HEK293 (cell line): ENCODE results near the gene HOTAIR.
A peak's percentile ranks its signal among the peaks of the same experiment; 100 is the strongest.

ENCODE experiments used
- GFI1B ChIP-seq: fragments of 450-650 bp; formaldehyde crosslinking; IDR thresholded peaks from 2 replicates; pipeline ENCODE4 v1.5.1; 2016; ENCODE audit warnings: missing biosample characterization, missing genetic modification characterization
- HOXD13 ChIP-seq: sonication (generic); formaldehyde crosslinking; IDR thresholded peaks from 2 replicates; pipeline ENCODE4 v1.8.0; 2022; ENCODE audit warnings: missing genetic modification reagents, borderline replicate concordance
- IKZF3 ChIP-seq: fragments of 450-650 bp; IDR thresholded peaks from 2 replicates; pipeline ENCODE4 v1.5.0; 2018; ENCODE audit warnings: missing biosample characterization, mild to moderate bottlenecking, missing genetic modification characterization, moderate library complexity
- KLF1 ChIP-seq: fragments of 450-650 bp; formaldehyde crosslinking; IDR thresholded peaks from 2 replicates; pipeline ENCODE4 v1.5.1; 2016; ENCODE audit warnings: missing biosample characterization, missing genetic modification characterization
- PRDM1 ChIP-seq: fragments of 450-650 bp; formaldehyde crosslinking; IDR thresholded peaks from 2 replicates; pipeline ENCODE4; 2016; ENCODE audit warnings: missing biosample characterization, missing genetic modification characterization
- WT1 ChIP-seq: fragments of 450-650 bp; formaldehyde crosslinking; IDR thresholded peaks from 2 replicates; pipeline ENCODE4 v1.5.1; 2016; ENCODE audit warnings: missing biosample characterization, missing genetic modification characterization
- ZBTB21 ChIP-seq: fragments of 450-650 bp; formaldehyde crosslinking; IDR thresholded peaks from 2 replicates; pipeline ENCODE4 v1.5.1; 2017; ENCODE audit warnings: missing biosample characterization, missing genetic modification characterization
- ZFHX2 ChIP-seq: fragments of 450-650 bp; formaldehyde crosslinking; conservative IDR thresholded peaks from 2 replicates; pipeline ENCODE4 v1.5.1; 2016; ENCODE audit warnings: missing biosample characterization, missing genetic modification characterization
- ZFP37 ChIP-seq: fragments of 450-650 bp; formaldehyde crosslinking; IDR thresholded peaks from 2 replicates; pipeline ENCODE4 v1.5.1; 2016; ENCODE audit warnings: missing biosample characterization, missing genetic modification characterization
- ZNF112 ChIP-seq: fragments of 450-650 bp; formaldehyde crosslinking; IDR thresholded peaks from 2 replicates; pipeline ENCODE4 v1.5.0; 2017; ENCODE audit warnings: missing biosample characterization, missing genetic modification characterization
- ZNF133 ChIP-seq: fragments of 450-650 bp; formaldehyde crosslinking; IDR thresholded peaks from 2 replicates; pipeline ENCODE4 v1.5.1; 2016; ENCODE audit warnings: missing biosample characterization, missing genetic modification characterization
- ZNF140 ChIP-seq: fragments of 450-650 bp; formaldehyde crosslinking; IDR thresholded peaks from 2 replicates; pipeline ENCODE4 v1.5.1; 2016; ENCODE audit warnings: missing biosample characterization, missing genetic modification characterization
- ZNF202 ChIP-seq: fragments of 450-650 bp; formaldehyde crosslinking; IDR thresholded peaks from 2 replicates; pipeline ENCODE4 v1.5.1; 2016; ENCODE audit warnings: missing biosample characterization, missing genetic modification characterization, borderline replicate concordance
- ZNF335 ChIP-seq: fragments of 450-650 bp; formaldehyde crosslinking; conservative IDR thresholded peaks from 2 replicates; pipeline ENCODE4 v1.5.1; 2016; ENCODE audit warnings: missing biosample characterization, missing genetic modification characterization
- ZNF350 ChIP-seq: fragments of 450-650 bp; formaldehyde crosslinking; IDR thresholded peaks from 2 replicates; pipeline ENCODE4 v1.5.0; 2017; ENCODE audit warnings: missing biosample characterization, mild to moderate bottlenecking, missing genetic modification characterization
- ZNF404 ChIP-seq: fragments of 450-650 bp; formaldehyde crosslinking; IDR thresholded peaks from 2 replicates; pipeline ENCODE4 v1.5.1; 2017; ENCODE audit warnings: missing biosample characterization, missing genetic modification characterization
- ZNF501 ChIP-seq: fragments of 450-650 bp; formaldehyde crosslinking; IDR thresholded peaks from 2 replicates; pipeline ENCODE4 v1.5.1; 2016; ENCODE audit warnings: missing biosample characterization, missing genetic modification characterization
- ZNF596 ChIP-seq: fragments of 450-650 bp; IDR thresholded peaks from 2 replicates; pipeline ENCODE4 v1.5.0; 2018; ENCODE audit warnings: missing biosample characterization, mild to moderate bottlenecking, missing genetic modification characterization, moderate library complexity
- ZNF600 ChIP-seq: fragments of 450-650 bp; formaldehyde crosslinking; IDR thresholded peaks from 2 replicates; pipeline ENCODE4 v1.5.1; 2016; ENCODE audit warnings: missing biosample characterization, missing genetic modification characterization
- ZNF658 ChIP-seq: fragments of 450-650 bp; formaldehyde crosslinking; IDR thresholded peaks from 2 replicates; pipeline ENCODE4; 2016; ENCODE audit warnings: missing biosample characterization, missing genetic modification characterization
- ZNF701 ChIP-seq: fragments of 450-650 bp; formaldehyde crosslinking; IDR thresholded peaks from 2 replicates; pipeline ENCODE4 v1.5.1; 2016; ENCODE audit warnings: missing biosample characterization, missing genetic modification characterization
- ZNF785 ChIP-seq: fragments of 450-650 bp; formaldehyde crosslinking; IDR thresholded peaks from 2 replicates; pipeline ENCODE4 v1.5.1; 2016; ENCODE audit warnings: missing biosample characterization, missing genetic modification characterization
- ZSCAN23 ChIP-seq: fragments of 450-650 bp; formaldehyde crosslinking; IDR thresholded peaks from 2 replicates; pipeline ENCODE4 v1.5.1; 2016; ENCODE audit warnings: missing biosample characterization, missing genetic modification characterization
- ZSCAN30 ChIP-seq: fragments of 450-650 bp; IDR thresholded peaks from 2 replicates; pipeline ENCODE4 v1.5.1; 2018; ENCODE audit warnings: missing biosample characterization, mild to moderate bottlenecking, missing genetic modification characterization, moderate library complexity
- ZXDB ChIP-seq: fragments of 450-650 bp; formaldehyde crosslinking; IDR thresholded peaks from 2 replicates; pipeline ENCODE4 v1.5.1; 2016; ENCODE audit warnings: missing biosample characterization, missing genetic modification characterization
- TF ChIP-seq, protein P1 (sequence below): fragments of 450-650 bp; formaldehyde crosslinking; IDR thresholded peaks from 2 replicates; pipeline ENCODE4 v1.5.1; 2016; ENCODE audit warnings: missing biosample characterization, missing genetic modification characterization, low read depth
- TF ChIP-seq, protein P2 (sequence below): fragments of 450-650 bp; formaldehyde crosslinking; IDR thresholded peaks from 2 replicates; pipeline ENCODE4 v1.5.1; 2016; ENCODE audit warnings: missing biosample characterization, missing genetic modification characterization
- TF ChIP-seq, protein P3 (sequence below): fragments of 450-650 bp; formaldehyde crosslinking; IDR thresholded peaks from 2 replicates; pipeline ENCODE4 v1.5.1; 2016; ENCODE audit warnings: missing biosample characterization, missing genetic modification characterization
- TF ChIP-seq, protein P4 (sequence below): sonication (generic); formaldehyde crosslinking; IDR thresholded peaks from 2 replicates; pipeline ENCODE4 v1.8.1; 2022; ENCODE audit warnings: mild to moderate bottlenecking, moderate library complexity, missing genetic modification reagents
- TF ChIP-seq, protein P5 (sequence below): fragments of 450-650 bp; formaldehyde crosslinking; IDR thresholded peaks from 2 replicates; pipeline ENCODE4 v1.5.1; 2016; ENCODE audit warnings: missing biosample characterization, missing genetic modification characterization
- TF ChIP-seq, protein P6 (sequence below): fragments of 450-650 bp; formaldehyde crosslinking; IDR thresholded peaks from 2 replicates; pipeline ENCODE4 v1.5.1; 2016; ENCODE audit warnings: missing biosample characterization, missing genetic modification characterization
- TF ChIP-seq, protein P7 (sequence below): fragments of 450-650 bp; formaldehyde crosslinking; IDR thresholded peaks from 2 replicates; pipeline ENCODE4 v1.5.1; 2017; ENCODE audit warnings: missing biosample characterization, missing genetic modification characterization

Gene HOTAIR

DNA sequence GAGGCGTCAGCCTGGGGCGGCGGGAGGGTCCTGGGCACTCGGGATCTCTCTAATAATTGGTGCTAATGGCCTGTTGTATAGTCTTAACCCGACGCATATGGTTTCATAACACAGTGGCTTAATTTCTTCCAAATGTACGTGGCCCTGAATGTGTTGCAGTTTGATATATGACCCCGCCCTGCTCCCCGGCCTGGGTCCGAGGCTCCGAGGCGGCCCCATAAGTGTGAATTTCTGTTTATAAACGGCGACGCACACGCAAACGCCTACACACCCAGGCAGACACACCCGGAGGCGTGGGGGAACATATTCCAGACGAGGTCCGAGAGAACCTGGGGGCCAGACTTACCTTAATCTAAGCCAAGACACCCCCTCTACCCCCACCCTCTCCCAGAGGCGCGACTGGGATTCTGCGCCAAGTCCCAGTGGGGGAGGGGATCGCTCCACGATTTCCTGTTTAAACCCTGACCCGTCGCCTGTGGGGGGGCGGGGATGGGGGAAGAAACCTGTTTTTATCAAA, 43.8 kb upstream of the HOTAIR start (continued):
- TF ChIP-seq ZNF140 (tag by site-specific recombination) (no peak), KLF1 (tag by site-specific recombination) (peak; percentile 74), ZXDB (tag by site-specific recombination) (no peak), ZBTB21 (tag by site-specific recombination) (no peak; the same call in 1 of the 2 replicates), IKZF3 (tag by site-specific recombination) (peak; percentile 96), ZFHX2 (tag by site-specific recombination) (peak; percentile 93), ZNF112 (tag by site-specific recombination) (no peak), ZNF404 (tag by site-specific recombination) (no peak), ZSCAN23 (tag by site-specific recombination) (no peak), ZSCAN30 (tag by site-specific recombination) (peak; percentile 48; the same call in 1 of the 2 replicates), ZNF701 (tag by site-specific recombination) (no peak), ZNF202 (tag by site-specific recombination) (no peak), WT1 (no peak), ZNF335 (tag by site-specific recombination) (no peak), ZNF785 (tag by site-specific recombination) (no peak), ZNF501 (tag by site-specific recombination) (peak; percentile 14; the same call in 1 of the 2 replicates), PRDM1 (tag by site-specific recombination) (no peak), ZFP37 (tag by site-specific recombination) (0 out of 2 replicates have a peak, but pooled peaks have one; percentile 6), GFI1B (tag by site-specific recombination) (no peak), ZNF133 (tag by site-specific recombination) (no peak), ZNF596 (peak; percentile 37; the same call in 1 of the 2 replicates), ZNF350 (tag by site-specific recombination) (no peak), ZNF600 (tag by site-specific recombination) (no peak; the same call in 1 of the 2 replicates), ZNF658 (no peak), HOXD13 (CRISPR knock-in tag) (no peak)
- TF ChIP-seq, protein P1, sequence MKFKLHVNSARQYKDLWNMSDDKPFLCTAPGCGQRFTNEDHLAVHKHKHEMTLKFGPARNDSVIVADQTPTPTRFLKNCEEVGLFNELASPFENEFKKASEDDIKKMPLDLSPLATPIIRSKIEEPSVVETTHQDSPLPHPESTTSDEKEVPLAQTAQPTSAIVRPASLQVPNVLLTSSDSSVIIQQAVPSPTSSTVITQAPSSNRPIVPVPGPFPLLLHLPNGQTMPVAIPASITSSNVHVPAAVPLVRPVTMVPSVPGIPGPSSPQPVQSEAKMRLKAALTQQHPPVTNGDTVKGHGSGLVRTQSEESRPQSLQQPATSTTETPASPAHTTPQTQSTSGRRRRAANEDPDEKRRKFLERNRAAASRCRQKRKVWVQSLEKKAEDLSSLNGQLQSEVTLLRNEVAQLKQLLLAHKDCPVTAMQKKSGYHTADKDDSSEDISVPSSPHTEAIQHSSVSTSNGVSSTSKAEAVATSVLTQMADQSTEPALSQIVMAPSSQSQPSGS (tag by site-specific recombination) = no peak
- TF ChIP-seq, protein P2, sequence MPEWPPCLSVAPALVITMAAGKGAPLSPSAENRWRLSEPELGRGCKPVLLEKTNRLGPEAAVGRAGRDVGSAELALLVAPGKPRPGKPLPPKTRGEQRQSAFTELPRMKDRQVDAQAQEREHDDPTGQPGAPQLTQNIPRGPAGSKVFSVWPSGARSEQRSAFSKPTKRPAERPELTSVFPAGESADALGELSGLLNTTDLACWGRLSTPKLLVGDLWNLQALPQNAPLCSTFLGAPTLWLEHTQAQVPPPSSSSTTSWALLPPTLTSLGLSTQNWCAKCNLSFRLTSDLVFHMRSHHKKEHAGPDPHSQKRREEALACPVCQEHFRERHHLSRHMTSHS = no peak
- TF ChIP-seq, protein P3, sequence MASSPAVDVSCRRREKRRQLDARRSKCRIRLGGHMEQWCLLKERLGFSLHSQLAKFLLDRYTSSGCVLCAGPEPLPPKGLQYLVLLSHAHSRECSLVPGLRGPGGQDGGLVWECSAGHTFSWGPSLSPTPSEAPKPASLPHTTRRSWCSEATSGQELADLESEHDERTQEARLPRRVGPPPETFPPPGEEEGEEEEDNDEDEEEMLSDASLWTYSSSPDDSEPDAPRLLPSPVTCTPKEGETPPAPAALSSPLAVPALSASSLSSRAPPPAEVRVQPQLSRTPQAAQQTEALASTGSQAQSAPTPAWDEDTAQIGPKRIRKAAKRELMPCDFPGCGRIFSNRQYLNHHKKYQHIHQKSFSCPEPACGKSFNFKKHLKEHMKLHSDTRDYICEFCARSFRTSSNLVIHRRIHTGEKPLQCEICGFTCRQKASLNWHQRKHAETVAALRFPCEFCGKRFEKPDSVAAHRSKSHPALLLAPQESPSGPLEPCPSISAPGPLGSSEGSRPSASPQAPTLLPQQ = peak; percentile 88
- TF ChIP-seq, protein P4, sequence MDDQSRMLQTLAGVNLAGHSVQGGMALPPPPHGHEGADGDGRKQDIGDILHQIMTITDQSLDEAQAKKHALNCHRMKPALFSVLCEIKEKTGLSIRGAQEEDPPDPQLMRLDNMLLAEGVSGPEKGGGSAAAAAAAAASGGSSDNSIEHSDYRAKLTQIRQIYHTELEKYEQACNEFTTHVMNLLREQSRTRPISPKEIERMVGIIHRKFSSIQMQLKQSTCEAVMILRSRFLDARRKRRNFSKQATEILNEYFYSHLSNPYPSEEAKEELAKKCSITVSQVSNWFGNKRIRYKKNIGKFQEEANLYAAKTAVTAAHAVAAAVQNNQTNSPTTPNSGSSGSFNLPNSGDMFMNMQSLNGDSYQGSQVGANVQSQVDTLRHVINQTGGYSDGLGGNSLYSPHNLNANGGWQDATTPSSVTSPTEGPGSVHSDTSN (CRISPR knock-in tag) = no peak
- TF ChIP-seq, protein P5, sequence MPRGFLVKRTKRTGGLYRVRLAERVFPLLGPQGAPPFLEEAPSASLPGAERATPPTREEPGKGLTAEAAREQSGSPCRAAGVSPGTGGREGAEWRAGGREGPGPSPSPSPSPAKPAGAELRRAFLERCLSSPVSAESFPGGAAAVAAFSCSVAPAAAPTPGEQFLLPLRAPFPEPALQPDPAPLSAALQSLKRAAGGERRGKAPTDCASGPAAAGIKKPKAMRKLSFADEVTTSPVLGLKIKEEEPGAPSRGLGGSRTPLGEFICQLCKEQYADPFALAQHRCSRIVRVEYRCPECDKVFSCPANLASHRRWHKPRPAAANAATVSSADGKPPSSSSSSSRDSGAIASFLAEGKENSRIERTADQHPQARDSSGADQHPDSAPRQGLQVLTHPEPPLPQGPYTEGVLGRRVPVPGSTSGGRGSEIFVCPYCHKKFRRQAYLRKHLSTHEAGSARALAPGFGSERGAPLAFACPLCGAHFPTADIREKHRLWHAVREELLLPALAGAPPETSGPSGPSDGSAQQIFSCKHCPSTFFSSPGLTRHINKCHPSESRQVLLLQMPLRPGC (tag by site-specific recombination) = no peak
- TF ChIP-seq, protein P6, sequence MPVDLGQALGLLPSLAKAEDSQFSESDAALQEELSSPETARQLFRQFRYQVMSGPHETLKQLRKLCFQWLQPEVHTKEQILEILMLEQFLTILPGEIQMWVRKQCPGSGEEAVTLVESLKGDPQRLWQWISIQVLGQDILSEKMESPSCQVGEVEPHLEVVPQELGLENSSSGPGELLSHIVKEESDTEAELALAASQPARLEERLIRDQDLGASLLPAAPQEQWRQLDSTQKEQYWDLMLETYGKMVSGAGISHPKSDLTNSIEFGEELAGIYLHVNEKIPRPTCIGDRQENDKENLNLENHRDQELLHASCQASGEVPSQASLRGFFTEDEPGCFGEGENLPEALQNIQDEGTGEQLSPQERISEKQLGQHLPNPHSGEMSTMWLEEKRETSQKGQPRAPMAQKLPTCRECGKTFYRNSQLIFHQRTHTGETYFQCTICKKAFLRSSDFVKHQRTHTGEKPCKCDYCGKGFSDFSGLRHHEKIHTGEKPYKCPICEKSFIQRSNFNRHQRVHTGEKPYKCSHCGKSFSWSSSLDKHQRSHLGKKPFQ (tag by site-specific recombination) = peak; percentile 90
- TF ChIP-seq, protein P7, sequence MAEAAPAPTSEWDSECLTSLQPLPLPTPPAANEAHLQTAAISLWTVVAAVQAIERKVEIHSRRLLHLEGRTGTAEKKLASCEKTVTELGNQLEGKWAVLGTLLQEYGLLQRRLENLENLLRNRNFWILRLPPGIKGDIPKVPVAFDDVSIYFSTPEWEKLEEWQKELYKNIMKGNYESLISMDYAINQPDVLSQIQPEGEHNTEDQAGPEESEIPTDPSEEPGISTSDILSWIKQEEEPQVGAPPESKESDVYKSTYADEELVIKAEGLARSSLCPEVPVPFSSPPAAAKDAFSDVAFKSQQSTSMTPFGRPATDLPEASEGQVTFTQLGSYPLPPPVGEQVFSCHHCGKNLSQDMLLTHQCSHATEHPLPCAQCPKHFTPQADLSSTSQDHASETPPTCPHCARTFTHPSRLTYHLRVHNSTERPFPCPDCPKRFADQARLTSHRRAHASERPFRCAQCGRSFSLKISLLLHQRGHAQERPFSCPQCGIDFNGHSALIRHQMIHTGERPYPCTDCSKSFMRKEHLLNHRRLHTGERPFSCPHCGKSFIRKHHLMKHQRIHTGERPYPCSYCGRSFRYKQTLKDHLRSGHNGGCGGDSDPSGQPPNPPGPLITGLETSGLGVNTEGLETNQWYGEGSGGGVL (tag by site-specific recombination) = peak; percentile 70
